ENCODE results near the gene CBX4.
A peak's percentile ranks its signal among the peaks of the same experiment; 100 is the strongest.

CBX4 gene

GRCh38 chr17:79835470-79835899, 3.8 kb downstream of the CBX4 start:
- CTCF ChIA-PET: interaction anchor here (0.5 to 2.0 kb wide), 16 partner anchors 8 to 294 kb away, joined by 3 to 15 read pairs (median 6); no protein-coding TSS in a partner anchor
- TF ChIP-seq SP2 (tag by site-specific recombination; IDR thresholded peaks at IDR 0.05) (no peak), ZNF544 (tag by site-specific recombination; IDR thresholded peaks at IDR 0.05) (no peak), ZNF530 (tag by site-specific recombination; IDR thresholded peaks at IDR 0.05; ENCODE audit: low read depth) (no peak; the same call in 1 of the 2 replicates), SP7 (tag by site-specific recombination; IDR thresholded peaks at IDR 0.05) (no peak), GLIS2 (tag by site-specific recombination; IDR thresholded peaks at IDR 0.05) (peak; percentile 26), ZNF48 (tag by site-specific recombination; IDR thresholded peaks at IDR 0.05) (no peak), ZNF138 (tag by site-specific recombination; IDR thresholded peaks at IDR 0.05; ENCODE audit: borderline replicate concordance) (no peak)
- TF ChIP-seq, protein P1, sequence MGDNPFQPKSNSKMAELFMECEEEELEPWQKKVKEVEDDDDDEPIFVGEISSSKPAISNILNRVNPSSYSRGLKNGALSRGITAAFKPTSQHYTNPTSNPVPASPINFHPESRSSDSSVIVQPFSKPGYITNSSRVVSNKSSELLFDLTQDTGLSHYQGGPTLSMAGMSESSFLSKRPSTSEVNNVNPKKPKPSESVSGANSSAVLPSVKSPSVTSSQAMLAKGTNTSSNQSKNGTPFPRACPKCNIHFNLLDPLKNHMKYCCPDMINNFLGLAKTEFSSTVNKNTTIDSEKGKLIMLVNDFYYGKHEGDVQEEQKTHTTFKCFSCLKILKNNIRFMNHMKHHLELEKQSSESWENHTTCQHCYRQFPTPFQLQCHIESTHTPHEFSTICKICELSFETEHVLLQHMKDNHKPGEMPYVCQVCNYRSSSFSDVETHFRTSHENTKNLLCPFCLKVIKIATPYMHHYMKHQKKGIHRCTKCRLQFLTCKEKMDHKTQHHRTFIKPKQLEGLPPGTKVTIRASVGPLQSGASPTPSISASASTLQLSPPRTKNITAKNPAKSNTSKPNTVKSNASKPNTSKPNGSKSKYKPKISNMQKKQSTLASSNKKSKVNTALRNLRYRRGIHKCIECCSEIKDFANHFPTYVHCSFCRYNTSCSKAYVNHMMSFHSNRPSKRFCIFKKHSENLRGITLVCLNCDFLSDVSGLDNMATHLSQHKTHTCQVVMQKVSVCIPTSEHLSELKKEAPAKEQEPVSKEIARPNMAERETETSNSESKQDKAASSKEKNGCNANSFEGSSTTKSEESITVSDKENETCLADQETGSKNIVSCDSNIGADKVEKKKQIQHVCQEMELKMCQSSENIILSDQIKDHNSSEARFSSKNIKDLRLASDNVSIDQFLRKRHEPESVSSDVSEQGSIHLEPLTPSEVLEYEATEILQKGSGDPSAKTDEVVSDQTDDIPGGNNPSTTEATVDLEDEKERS (tag by site-specific recombination; IDR thresholded peaks at IDR 0.05): no peak
- Histone ChIP-seq H3K36me3 (ENCODE audit: control insufficient read depth in 2 of 2, insufficient read depth in 1 of 2, low read length in 2 of 2) (peaks cover 0 to 41% of the 10 kb centered on the region in 2 experiments; a peak in 1 of 3 replicates), H3K4me1 (ENCODE audit: control insufficient read depth, insufficient read depth, low read length) (peaks cover 22% of the 10 kb centered on the region), H3K4me3 (ENCODE audit: low read depth, low read length) (no peak overlapping the region), H3K9me3 (ENCODE audit: control insufficient read depth, insufficient read depth, low read depth, low read length) (no peaks in the 10 kb centered on the region), H3K27ac (ENCODE audit: extremely low read depth, low read depth, low read length) (no peak overlapping the region)
- POLR2A ChIA-PET: interaction anchor here (0.7 to 3.5 kb wide), 6 partner anchors 16 to 100 kb away, joined by 3 to 23 read pairs (median 4); partner anchors contain the start of gene CBX8

DNA sequence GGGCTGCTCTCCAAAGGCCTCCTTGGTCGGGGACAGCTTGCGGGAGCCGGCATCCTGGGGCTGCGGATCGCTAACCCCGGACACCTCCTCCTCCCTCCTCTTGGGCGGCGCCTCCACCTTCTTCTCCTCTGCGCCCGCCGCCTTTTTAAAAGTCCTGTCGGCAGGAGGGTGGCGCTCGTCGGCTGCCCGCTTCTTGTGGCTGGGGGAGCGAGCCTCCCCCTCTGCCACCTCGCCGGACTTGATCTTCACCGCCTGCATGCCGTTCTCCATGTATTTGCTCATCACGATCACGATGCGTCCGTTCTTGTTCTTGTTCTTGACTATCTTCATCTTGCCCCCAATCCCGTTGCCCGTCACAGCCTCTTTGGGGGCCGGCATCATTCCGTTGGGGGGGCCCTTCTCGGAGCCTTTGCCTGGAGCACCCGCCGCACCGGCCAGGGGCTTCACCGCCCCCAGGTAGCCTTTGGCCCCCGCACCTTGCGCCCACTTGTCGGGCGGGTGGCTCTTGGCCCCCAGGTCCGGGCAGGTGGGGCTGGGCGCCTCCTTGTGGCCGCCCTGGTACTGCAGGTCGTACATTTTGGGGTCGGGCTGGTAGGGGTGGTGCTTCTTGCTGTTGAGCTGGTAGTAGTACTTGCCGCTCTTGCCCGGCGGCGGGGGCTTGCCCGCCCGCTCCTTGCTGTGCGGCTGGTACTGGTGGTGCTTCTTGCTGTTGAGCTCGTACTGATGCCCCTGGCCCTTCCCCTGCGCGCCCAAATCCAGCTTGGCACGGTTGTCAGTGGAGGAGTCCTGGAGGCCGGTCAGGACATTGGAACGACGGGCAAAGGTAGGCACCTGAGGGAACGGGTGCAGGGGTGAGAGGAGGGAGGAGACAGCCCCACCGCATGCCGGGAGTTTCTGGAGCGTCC, 4.4 kb downstream of the CBX4 start:
- Histone ChIP-seq H3K4me1 (ENCODE audit: control insufficient read depth, insufficient read depth, low read length) (peaks cover 17% of the 10 kb centered on the region), H3K36me3 (ENCODE audit: control insufficient read depth in 2 of 2, insufficient read depth in 1 of 2, low read length in 2 of 2) (peaks cover 0 to 41% of the 10 kb centered on the region in 2 experiments; a peak in 1 of 3 replicates), H3K27ac (ENCODE audit: extremely low read depth, low read depth, low read length) (no peak overlapping the region), H3K9me3 (ENCODE audit: control insufficient read depth, insufficient read depth, low read depth, low read length) (no peaks in the 10 kb centered on the region), H3K4me3 (ENCODE audit: low read depth, low read length) (no peak overlapping the region)
- POLR2A ChIA-PET: interaction anchor here (0.6 to 3.5 kb wide), 6 partner anchors 15 to 157 kb away, joined by 3 to 23 read pairs (median 4); partner anchors contain the start of gene CBX8
- CTCF ChIA-PET: interaction anchor here (0.5 to 2.0 kb wide), 16 partner anchors 9 to 294 kb away, joined by 3 to 15 read pairs (median 6); no protein-coding TSS in a partner anchor
- TF ChIP-seq ZNF274 (IDR thresholded peaks at IDR 0.05; ENCODE audit: low read length) (no peak), ZNF274 (tag by site-specific recombination; IDR thresholded peaks at IDR 0.05; ENCODE audit: borderline replicate concordance) (no peak), CTCF (tag by site-specific recombination; IDR thresholded peaks at IDR 0.05) (peak; percentile 66), GLIS2 (tag by site-specific recombination; IDR thresholded peaks at IDR 0.05) (no peak; the same call in 1 of the 2 replicates), ZNF335 (tag by site-specific recombination; conservative IDR thresholded peaks at IDR 0.05) (no peak), ZNF423 (tag by site-specific recombination; IDR thresholded peaks at IDR 0.05) (no peak), SP2 (tag by site-specific recombination; IDR thresholded peaks at IDR 0.05) (peak; percentile 22; the same call in 1 of the 2 replicates), SCRT1 (tag by site-specific recombination; IDR thresholded peaks at IDR 0.05; ENCODE audit: borderline replicate concordance) (peak; percentile 88), ZNF2 (tag by site-specific recombination; IDR thresholded peaks at IDR 0.05) (0 out of 2 replicates have a peak, but pooled peaks have one; percentile 17), GFI1B (tag by site-specific recombination; IDR thresholded peaks at IDR 0.05) (no peak), AEBP2 (tag by site-specific recombination; IDR thresholded peaks at IDR 0.05; ENCODE audit: borderline replicate concordance) (no peak), ZNF549 (tag by site-specific recombination; IDR thresholded peaks at IDR 0.05) (no peak), INSM2 (tag by site-specific recombination; IDR thresholded peaks at IDR 0.05) (no peak), ZBTB7A (tag by site-specific recombination; IDR thresholded peaks at IDR 0.05; ENCODE audit: low read depth) (peak; percentile 47; the same call in 1 of the 2 replicates), ZNF596 (tag by site-specific recombination; IDR thresholded peaks at IDR 0.05) (no peak)
- TF ChIP-seq, protein P2, sequence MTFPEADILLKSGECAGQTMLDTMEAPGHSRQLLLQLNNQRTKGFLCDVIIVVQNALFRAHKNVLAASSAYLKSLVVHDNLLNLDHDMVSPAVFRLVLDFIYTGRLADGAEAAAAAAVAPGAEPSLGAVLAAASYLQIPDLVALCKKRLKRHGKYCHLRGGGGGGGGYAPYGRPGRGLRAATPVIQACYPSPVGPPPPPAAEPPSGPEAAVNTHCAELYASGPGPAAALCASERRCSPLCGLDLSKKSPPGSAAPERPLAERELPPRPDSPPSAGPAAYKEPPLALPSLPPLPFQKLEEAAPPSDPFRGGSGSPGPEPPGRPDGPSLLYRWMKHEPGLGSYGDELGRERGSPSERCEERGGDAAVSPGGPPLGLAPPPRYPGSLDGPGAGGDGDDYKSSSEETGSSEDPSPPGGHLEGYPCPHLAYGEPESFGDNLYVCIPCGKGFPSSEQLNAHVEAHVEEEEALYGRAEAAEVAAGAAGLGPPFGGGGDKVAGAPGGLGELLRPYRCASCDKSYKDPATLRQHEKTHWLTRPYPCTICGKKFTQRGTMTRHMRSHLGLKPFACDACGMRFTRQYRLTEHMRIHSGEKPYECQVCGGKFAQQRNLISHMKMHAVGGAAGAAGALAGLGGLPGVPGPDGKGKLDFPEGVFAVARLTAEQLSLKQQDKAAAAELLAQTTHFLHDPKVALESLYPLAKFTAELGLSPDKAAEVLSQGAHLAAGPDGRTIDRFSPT (tag by site-specific recombination; IDR thresholded peaks at IDR 0.05): peak; percentile 57
